Measurements from ENCODE around the gene RAB26.

Gene RAB26

DNA sequence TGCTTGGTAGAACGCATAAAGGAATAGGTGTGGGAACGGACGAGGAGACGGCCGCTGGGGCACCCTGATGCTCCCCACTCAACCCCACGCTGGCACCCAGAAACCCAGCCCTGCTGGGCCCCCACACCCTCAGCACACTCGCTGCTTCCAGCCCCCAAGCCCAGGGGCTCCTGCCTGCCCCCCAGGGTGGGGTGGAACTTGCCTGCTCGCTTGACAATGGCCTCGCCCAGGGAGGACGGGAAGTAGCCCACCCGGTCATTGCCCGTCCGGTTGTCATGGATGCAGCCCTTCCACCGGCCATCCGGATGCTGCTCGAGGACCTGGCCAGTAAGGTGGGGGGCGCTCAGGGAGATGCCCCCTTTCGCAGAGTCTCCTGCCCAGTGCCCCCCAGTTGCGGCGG, 38.1 kb downstream of the RAB26 start:
- Histone ChIP-seq H3K9me2 (ENCODE audit: low read depth, low read length) (no peaks in the 10 kb centered on the region), H3K9ac (ENCODE audit: low read length) (no peak overlapping the region), H3K79me2 (ENCODE audit: insufficient read depth, low read length) (no peaks in the 10 kb centered on the region), H3K27me3 (ENCODE audit: insufficient read depth, low read length) (peaks cover 18% of the 10 kb centered on the region; the same call in 1 of the 2 replicates), H3K27ac (ENCODE audit: low read depth, low read length, poor library complexity, severe bottlenecking) (no peak overlapping the region), H3K36me3 (ENCODE audit: insufficient read depth, low read length) (no peaks in the 10 kb centered on the region), H3K4me2 (ENCODE audit: low read length) (no peak overlapping the region), H2AFZ (ENCODE audit: low read length) (no peak overlapping the region), H3F3A (ENCODE audit: insufficient read depth, low read length) (no peaks in the 10 kb centered on the region), H4K20me1 (ENCODE audit: insufficient read depth, low read length) (no peaks in the 10 kb centered on the region), H3K4me3 (ENCODE audit: low read depth, low read length, poor library complexity, severe bottlenecking) (no peak overlapping the region), H3K9me3 (ENCODE audit: low read length) (no peaks in the 10 kb centered on the region), H3K4me1 (ENCODE audit: insufficient read depth, low read length, severe bottlenecking) (no peaks in the 10 kb centered on the region)
- TF ChIP-seq EZH2 (IDR thresholded peaks at IDR 0.05; ENCODE audit: borderline replicate concordance, low read length) (no peak), CTCF (IDR thresholded peaks at IDR 0.05; ENCODE audit: low read length) (no peak)

DNA sequence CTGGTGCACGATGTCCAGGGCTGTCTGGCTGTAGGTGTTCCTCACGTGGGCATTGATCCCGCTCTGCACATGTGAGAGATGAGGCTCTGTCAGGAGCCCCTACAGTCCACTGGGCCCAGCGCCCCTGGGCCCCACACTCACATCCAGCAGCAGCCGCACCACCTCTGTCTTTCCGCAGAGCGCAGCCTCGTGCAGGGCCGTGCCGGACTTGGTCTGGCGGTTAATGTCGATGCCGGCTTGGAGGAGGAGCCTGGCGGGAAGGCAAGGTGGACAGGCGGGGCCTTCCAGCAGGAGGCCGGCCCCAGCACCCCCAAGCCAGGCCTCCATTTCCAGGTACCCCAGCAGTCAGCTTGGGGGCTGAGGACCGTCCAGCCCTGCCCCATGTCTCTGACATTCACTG, 38.8 kb downstream of the RAB26 start:
- Histone ChIP-seq H3K36me3 (ENCODE audit: insufficient read depth, low read length) (no peaks in the 10 kb centered on the region), H2AFZ (ENCODE audit: low read length) (no peak overlapping the region), H3K27ac (ENCODE audit: low read depth, low read length, poor library complexity, severe bottlenecking) (no peak overlapping the region), H3F3A (ENCODE audit: insufficient read depth, low read length) (no peaks in the 10 kb centered on the region), H4K20me1 (ENCODE audit: insufficient read depth, low read length) (no peaks in the 10 kb centered on the region), H3K4me3 (ENCODE audit: low read depth, low read length, poor library complexity, severe bottlenecking) (no peak overlapping the region), H3K4me2 (ENCODE audit: low read length) (no peak overlapping the region), H3K9ac (ENCODE audit: low read length) (no peak overlapping the region), H3K9me2 (ENCODE audit: low read depth, low read length) (no peaks in the 10 kb centered on the region), H3K79me2 (ENCODE audit: insufficient read depth, low read length) (no peaks in the 10 kb centered on the region), H3K4me1 (ENCODE audit: insufficient read depth, low read length, severe bottlenecking) (no peaks in the 10 kb centered on the region), H3K27me3 (ENCODE audit: insufficient read depth, low read length) (peaks cover 18% of the 10 kb centered on the region; the same call in 1 of the 2 replicates), H3K9me3 (ENCODE audit: low read length) (no peaks in the 10 kb centered on the region)
- TF ChIP-seq CTCF (IDR thresholded peaks at IDR 0.05; ENCODE audit: low read length) (no peak), EZH2 (IDR thresholded peaks at IDR 0.05; ENCODE audit: borderline replicate concordance, low read length) (no peak)

GRCh38 chr16:2188395-2188794, 40.0 kb downstream of the RAB26 start:
- Histone ChIP-seq H3K4me3 (ENCODE audit: low read depth, low read length, poor library complexity, severe bottlenecking) (no peak overlapping the region), H3K4me2 (ENCODE audit: low read length) (no peak overlapping the region), H3K9me3 (ENCODE audit: low read length) (no peaks in the 10 kb centered on the region), H3K9me2 (ENCODE audit: low read depth, low read length) (no peaks in the 10 kb centered on the region), H4K20me1 (ENCODE audit: insufficient read depth, low read length) (no peaks in the 10 kb centered on the region), H3K9ac (ENCODE audit: low read length) (no peak overlapping the region), H3K36me3 (ENCODE audit: insufficient read depth, low read length) (no peaks in the 10 kb centered on the region), H3K4me1 (ENCODE audit: insufficient read depth, low read length, severe bottlenecking) (no peaks in the 10 kb centered on the region), H3K79me2 (ENCODE audit: insufficient read depth, low read length) (no peaks in the 10 kb centered on the region), H3F3A (ENCODE audit: insufficient read depth, low read length) (no peaks in the 10 kb centered on the region), H3K27me3 (ENCODE audit: insufficient read depth, low read length) (peaks cover 18% of the 10 kb centered on the region; the same call in 1 of the 2 replicates), H2AFZ (ENCODE audit: low read length) (no peak overlapping the region), H3K27ac (ENCODE audit: low read depth, low read length, poor library complexity, severe bottlenecking) (no peak overlapping the region)
- TF ChIP-seq CTCF (IDR thresholded peaks at IDR 0.05; ENCODE audit: low read length) (no peak), EZH2 (IDR thresholded peaks at IDR 0.05; ENCODE audit: borderline replicate concordance, low read length) (no peak)

Data from OCI-LY1 (cell line).